Fibroblast of lung (primary cell): Measurements from ENCODE around the gene MIER3. TPM values are rescaled to one million over a fixed set of nuclear protein-coding genes. Genes with fewer than 3 reads are reported as not detected.

Experiments
- DNase-seq, 2 donors: peaks; one replicate each; pipeline versions ENCODE4 v3.0.0 to v3.0.0-alpha.2; 2010; ENCODE audit warnings: low read depth in 2 of 2
- H2AFZ ChIP-seq: 2 replicates; pipeline ENCODE4 v1.5.1; 2012; ENCODE audit warnings: low read length, control low read depth, inconsistent platforms
- H3K27ac ChIP-seq: 2 replicates; pipeline ENCODE4 v1.5.1; 2011; ENCODE audit warnings: low read length, control low read depth; ENCODE audit not compliant: insufficient read depth
- H3K27me3 ChIP-seq: 2 replicates; pipeline ENCODE4 v1.5.1; 2011; ENCODE audit warnings: mild to moderate bottlenecking, low read length; ENCODE audit not compliant: control insufficient read depth, insufficient read depth
- H3K36me3 ChIP-seq: 2 replicates; pipeline ENCODE4 v1.5.1; 2011; ENCODE audit warnings: low read length; ENCODE audit not compliant: control insufficient read depth, insufficient read depth
- H3K4me1 ChIP-seq: 2 replicates; pipeline ENCODE4 v1.5.1; 2011; ENCODE audit warnings: low read length; ENCODE audit not compliant: control insufficient read depth, insufficient read depth; ENCODE audit errors: extremely low read depth
- H3K4me2 ChIP-seq: 2 replicates; pipeline ENCODE4 v1.5.1; 2011; ENCODE audit warnings: low read length, control low read depth; ENCODE audit not compliant: insufficient read depth; ENCODE audit errors: extremely low read depth
- H3K4me3 ChIP-seq, 4 experiments: fragments of 200-600 bp in 1 of 4; sonication (generic) in 1 of 4; replicated peaks in 1 of 4; 2 replicates each; pipeline ENCODE4 v1.5.1; 2011 to 2016; ENCODE audit warnings: low read length in 4 of 4, low read depth in 3 of 4, mild to moderate bottlenecking in 3 of 4, control low read depth in 2 of 4, inconsistent platforms in 1 of 4, mixed read lengths in 1 of 4; ENCODE audit not compliant: insufficient read depth in 1 of 4; ENCODE audit errors: control extremely low read depth in 1 of 4
- H3K79me2 ChIP-seq: 2 replicates; pipeline ENCODE4 v1.5.1; 2012; ENCODE audit warnings: mild to moderate bottlenecking, low read length, inconsistent platforms; ENCODE audit not compliant: control insufficient read depth, insufficient read depth
- H3K9ac ChIP-seq: 2 replicates; pipeline ENCODE4 v1.5.1; 2011; ENCODE audit warnings: mild to moderate bottlenecking, low read length, control low read depth; ENCODE audit not compliant: insufficient read depth
- H3K9me3 ChIP-seq: 2 replicates; pipeline ENCODE4 v1.5.1; 2012; ENCODE audit warnings: low read depth, low read length; ENCODE audit not compliant: control insufficient read depth, insufficient read depth
- H4K20me1 ChIP-seq: 2 replicates; pipeline ENCODE4 v1.5.1; 2011; ENCODE audit warnings: low read length; ENCODE audit not compliant: control insufficient read depth, insufficient read depth; ENCODE audit errors: extremely low read depth
- EZH2 ChIP-seq: IDR thresholded peaks from 2 replicates; pipeline ENCODE4 v1.5.1; 2012; ENCODE audit warnings: low read length, control low read depth, mild to moderate bottlenecking; ENCODE audit errors: missing control alignments
- polyA plus RNA-seq, 2 donors: library from polyadenylated mRNA; depleted of rRNA in 1 of 2; stranded (reverse) in 1 of 2; unstranded in 1 of 2; fragments of >200 nt; gene quantifications; 2 replicates each; pipeline ENCODE4 v1.2.1, GENCODE V29; 2011 to 2012; ENCODE audit warnings: missing spikeins in 1 of 2
- total RNA-seq: library from RNA; depleted of rRNA; stranded (reverse); fragments of >200 nt; gene quantifications from 2 replicates; pipeline ENCODE4 v1.2.1, GENCODE V29; 2014
- TF ChIP-seq, protein P1 (sequence below), 2 donors: IDR thresholded peaks in 1 of 2; conservative IDR thresholded peaks in 1 of 2; 1 replicate in 1 of 2; 2 replicates in 1 of 2; pipeline ENCODE4 v1.5.1; 2011 to 2012; ENCODE audit warnings: low read length in 2 of 2, control low read depth in 1 of 2, inconsistent platforms in 1 of 2, low read depth in 1 of 2, mild to moderate bottlenecking in 1 of 2

MIER3 gene
- total and polyA plus RNA-seq, 2 donors (not counting 1 experiment from before 2014, with no cell fraction given), result 13.2 to 16.9 TPM

GRCh38 chr5:56977822-56978221, 25.9 kb upstream of the MIER3 start:
- no peak for TF ChIP-seq EZH2
- TF ChIP-seq, protein P1, sequence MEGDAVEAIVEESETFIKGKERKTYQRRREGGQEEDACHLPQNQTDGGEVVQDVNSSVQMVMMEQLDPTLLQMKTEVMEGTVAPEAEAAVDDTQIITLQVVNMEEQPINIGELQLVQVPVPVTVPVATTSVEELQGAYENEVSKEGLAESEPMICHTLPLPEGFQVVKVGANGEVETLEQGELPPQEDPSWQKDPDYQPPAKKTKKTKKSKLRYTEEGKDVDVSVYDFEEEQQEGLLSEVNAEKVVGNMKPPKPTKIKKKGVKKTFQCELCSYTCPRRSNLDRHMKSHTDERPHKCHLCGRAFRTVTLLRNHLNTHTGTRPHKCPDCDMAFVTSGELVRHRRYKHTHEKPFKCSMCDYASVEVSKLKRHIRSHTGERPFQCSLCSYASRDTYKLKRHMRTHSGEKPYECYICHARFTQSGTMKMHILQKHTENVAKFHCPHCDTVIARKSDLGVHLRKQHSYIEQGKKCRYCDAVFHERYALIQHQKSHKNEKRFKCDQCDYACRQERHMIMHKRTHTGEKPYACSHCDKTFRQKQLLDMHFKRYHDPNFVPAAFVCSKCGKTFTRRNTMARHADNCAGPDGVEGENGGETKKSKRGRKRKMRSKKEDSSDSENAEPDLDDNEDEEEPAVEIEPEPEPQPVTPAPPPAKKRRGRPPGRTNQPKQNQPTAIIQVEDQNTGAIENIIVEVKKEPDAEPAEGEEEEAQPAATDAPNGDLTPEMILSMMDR (conservative IDR thresholded peaks at IDR 0.05 in 1 of 2, IDR thresholded peaks at IDR 0.05 in 1 of 2; ENCODE audit: low read depth in 1 of 2, low read length in 2 of 2), result no peak
- Histone ChIP-seq H3K27me3 (peaks cover 8% of the 10 kb centered on the region), H3K4me3 (no peak overlapping the region), H3K9ac (no peak overlapping the region), H3K9me3 (no peaks in the 10 kb centered on the region), H3K36me3 (no peaks in the 10 kb centered on the region), H3K79me2 (no peaks in the 10 kb centered on the region), H3K4me1 (no peaks in the 10 kb centered on the region), H3K27ac (no peak overlapping the region), H3K4me2 (no peak overlapping the region), H4K20me1 (no peaks in the 10 kb centered on the region), H2AFZ (no peak overlapping the region)
- no peak for DNase-seq

GRCh38 chr5:56977021-56977420, 25.1 kb upstream of the MIER3 start:
- H3K4me2 ChIP-seq, result no peak overlapping the region
- H3K36me3 ChIP-seq, result no peaks in the 10 kb centered on the region
- no peaks in the 10 kb centered on the region for H3K9me3 ChIP-seq
- H2AFZ ChIP-seq, result no peak overlapping the region
- H3K4me1 ChIP-seq, result no peaks in the 10 kb centered on the region
- no peak overlapping the region for H3K9ac ChIP-seq
- no peak for DNase-seq
- H3K79me2 ChIP-seq, result no peaks in the 10 kb centered on the region
- no peak for TF ChIP-seq EZH2
- TF ChIP-seq, protein P1 (conservative IDR thresholded peaks at IDR 0.05 in 1 of 2, IDR thresholded peaks at IDR 0.05 in 1 of 2; ENCODE audit: low read depth in 1 of 2, low read length in 2 of 2), result no peak
- peaks cover 8% of the 10 kb centered on the region for H3K27me3 ChIP-seq
- no peak overlapping the region for H3K4me3 ChIP-seq
- no peak overlapping the region for H3K27ac ChIP-seq
- no peaks in the 10 kb centered on the region for H4K20me1 ChIP-seq

- no peak overlapping the region for H3K4me3 ChIP-seq
These were observed 22.3 kb upstream of the MIER3 start for GRCh38 chr5:56974241-56974640.

More at GRCh38 chr5:56974241-56974640, 22.3 kb upstream of the MIER3 start:
- no peak for DNase-seq
- Histone ChIP-seq H3K4me1 (no peaks in the 10 kb centered on the region), H3K4me2 (no peak overlapping the region), H3K9me3 (no peaks in the 10 kb centered on the region), H3K9ac (no peak overlapping the region), H3K79me2 (no peaks in the 10 kb centered on the region), H3K27ac (no peak overlapping the region), H2AFZ (no peak overlapping the region), H3K27me3 (peaks cover 8% of the 10 kb centered on the region), H4K20me1 (no peaks in the 10 kb centered on the region), H3K36me3 (no peaks in the 10 kb centered on the region)
- TF ChIP-seq EZH2, result no peak
- TF ChIP-seq, protein P1 (conservative IDR thresholded peaks at IDR 0.05 in 1 of 2, IDR thresholded peaks at IDR 0.05 in 1 of 2; ENCODE audit: low read depth in 1 of 2, low read length in 2 of 2), result no peak
